Muscle of arm (tissue), 12 donors: Measurements from ENCODE around the gene RXFP4. TPM values are rescaled to one million over a fixed set of nuclear protein-coding genes. Genes with fewer than 3 reads are reported as not detected.
A peak's percentile ranks its signal among the peaks of the same experiment; 100 is the strongest.

Experiments used
- DNase-seq: peaks from one replicate; pipeline ENCODE4 v3.0.0-alpha.2; 2013
- polyA plus RNA-seq, 12 donors: library from polyadenylated mRNA; unstranded; fragments of 120-200 nt; gene quantifications; one replicate each; pipeline ENCODE4 v1.2.1, GENCODE V29; 2013; ENCODE audit not compliant: insufficient read length in 12 of 12

The RXFP4 gene
- polyA plus RNA-seq, 12 donors = 0.12 to 0.62 (median 0.20) TPM; not detected in 5

GRCh38 chr1:155957411-155957915 is 16.0 kb downstream of the RXFP4 start:
- DNase-seq = no peak

- DNase-seq = no peak
These were observed 18.8 kb downstream of the RXFP4 start for GRCh38 chr1:155960081-155960745.

- DNase-seq = no peak
These were observed 20.5 kb downstream of the RXFP4 start for GRCh38 chr1:155961937-155962336.

GRCh38 chr1:155962599-155963211 is 21.3 kb downstream of the RXFP4 start:
- DNase-seq = no peak

GRCh38 chr1:155964193-155964592 is 22.8 kb downstream of the RXFP4 start:
- no peak for DNase-seq

- no peak for DNase-seq
These were observed 24.7 kb downstream of the RXFP4 start for GRCh38 chr1:155966135-155966534.

- no peak for DNase-seq
These were observed 25.3 kb downstream of the RXFP4 start for GRCh38 chr1:155966750-155967149.

- no peak for DNase-seq
These were observed 26.1 kb downstream of the RXFP4 start for GRCh38 chr1:155967341-155968050.

GRCh38 chr1:155968051-155968400 is 26.6 kb downstream of the RXFP4 start:
- no peak for DNase-seq

- DNase-seq = peak; percentile 77
These were observed 27.2 kb downstream of the RXFP4 start for GRCh38 chr1:155968670-155969069.

GRCh38 chr1:155969377-155969791 is 27.9 kb downstream of the RXFP4 start:
- DNase-seq = no peak

GRCh38 chr1:155970531-155971167 is 29.2 kb downstream of the RXFP4 start:
- DNase-seq = peak; percentile 36

GRCh38 chr1:155971910-155972809 is 30.7 kb downstream of the RXFP4 start:
- no peak for DNase-seq

GRCh38 chr1:155973723-155974122 is 32.3 kb downstream of the RXFP4 start:
- no peak for DNase-seq

- no peak for DNase-seq
These were observed 33.0 kb downstream of the RXFP4 start for GRCh38 chr1:155974208-155975115.

- DNase-seq = no peak
These were observed 34.1 kb downstream of the RXFP4 start for GRCh38 chr1:155975375-155976061.

GRCh38 chr1:155976062-155976912 is 34.8 kb downstream of the RXFP4 start:
- DNase-seq = peak; percentile 77

- DNase-seq = no peak
These were observed 35.7 kb downstream of the RXFP4 start for GRCh38 chr1:155976913-155977689.
